Endothelial cell of umbilical vein (primary cell): ENCODE measurements around the gene SCYGR6. TPM values are rescaled to one million over a fixed set of nuclear protein-coding genes. Genes with fewer than 3 reads are reported as not detected.

Source experiments
- BruUV-seq: library from RNA; stranded (reverse); fragments of 400-500 nt; replicated peaks from 2 replicates; lab custom pipeline; 2021; lab: Mats Ljungman, UMichigan
- CTCF ChIA-PET: fragments of 300-600, 350-600 bp; sonication (Branson Sonifier 250); formaldehyde crosslinking; loops from one replicate; lab custom pipeline; 2021; ENCODE audit warnings: antibody characterized with exemption, inconsistent platforms; lab: Charles Lee
- POLR2A ChIA-PET: fragments of 300-600, 350-600 bp; sonication (Branson Sonifier 250); formaldehyde crosslinking; loops from one replicate; lab custom pipeline; 2021; ENCODE audit warnings: antibody characterized with exemption, inconsistent platforms; lab: Charles Lee
- DNase-seq: peaks from one replicate; pipeline ENCODE4 v3.0.0-alpha.2; 2011; ENCODE audit warnings: low read depth, low spot score
- FAIRE-seq: peaks from 2 replicates; lab custom pipeline; 2011; peaks lifted over from hg19 to GRCh38; lab: Jason Lieb, UNC
- H2AFZ ChIP-seq: 2 replicates; pipeline ENCODE4 v1.6.0; 2012; ENCODE audit warnings: low read depth, low read length, control low read depth, inconsistent platforms
- H3K27ac ChIP-seq: 2 replicates; pipeline ENCODE4 v1.5.1; 2011; ENCODE audit warnings: low read depth, mild to moderate bottlenecking, control low read depth, low read length, moderate library complexity; ENCODE audit not compliant: insufficient read depth
- H3K27me3 ChIP-seq, 2 experiments: 2 replicates each; pipeline versions ENCODE4 v1.6.0 to v1.6.1; 2011; ENCODE audit warnings: low read length in 2 of 2, mixed read lengths in 1 of 2; ENCODE audit not compliant: control insufficient read depth in 2 of 2, insufficient read depth in 2 of 2
- H3K36me3 ChIP-seq, 2 experiments: 2 replicates in 1 of 2; 3 replicates in 1 of 2; pipeline ENCODE4 v1.5.1; 2011; ENCODE audit warnings: low read length in 2 of 2, mild to moderate bottlenecking in 1 of 2, moderate library complexity in 1 of 2; ENCODE audit not compliant: control insufficient read depth in 2 of 2, insufficient read depth in 2 of 2; ENCODE audit errors: extremely low read depth in 1 of 2
- H3K4me1 ChIP-seq: 3 replicates; pipeline ENCODE4 v1.5.1; 2011; ENCODE audit warnings: mild to moderate bottlenecking, low read length; ENCODE audit not compliant: control insufficient read depth, insufficient read depth; ENCODE audit errors: extremely low read depth
- H3K4me2 ChIP-seq: 2 replicates; pipeline ENCODE4 v1.6.1; 2011; ENCODE audit warnings: low read length, control low read depth, mixed read lengths; ENCODE audit not compliant: insufficient read depth
- H3K4me3 ChIP-seq, 3 experiments: fragments of 200-600 bp in 1 of 3; sonication (generic), shearing (Covaris generic) in 1 of 3; replicated peaks in 1 of 3; 2 replicates each; pipeline ENCODE4 v1.5.1; 2011 to 2016; ENCODE audit warnings: control low read depth in 3 of 3, low read length in 3 of 3, mild to moderate bottlenecking in 2 of 3, inconsistent platforms in 1 of 3, low read depth in 1 of 3, moderate library complexity in 1 of 3; ENCODE audit not compliant: insufficient read depth in 1 of 3
- H3K79me2 ChIP-seq: 2 replicates; pipeline ENCODE4 v1.6.0; 2012; ENCODE audit warnings: low read length, inconsistent platforms; ENCODE audit not compliant: control insufficient read depth, insufficient read depth
- H3K9ac ChIP-seq: replicated peaks from 2 replicates; pipeline ENCODE3; 2011; ENCODE audit warnings: low read length, control low read depth; ENCODE audit not compliant: insufficient read depth; ENCODE audit errors: extremely low read depth
- H3K9me1 ChIP-seq: replicated peaks from 3 replicates; pipeline ENCODE4 v1.6.0; 2011; ENCODE audit warnings: mild to moderate bottlenecking, low read length; ENCODE audit not compliant: control insufficient read depth, insufficient read depth; ENCODE audit errors: extremely low read depth
- H3K9me3 ChIP-seq: replicated peaks from 2 replicates; pipeline ENCODE4 v1.5.1; 2012; ENCODE audit warnings: low read length, inconsistent platforms; ENCODE audit not compliant: control insufficient read depth, insufficient read depth
- H4K20me1 ChIP-seq: replicated peaks from 2 replicates; pipeline ENCODE3; 2011; ENCODE audit warnings: mild to moderate bottlenecking, low read length; ENCODE audit not compliant: control insufficient read depth, insufficient read depth; ENCODE audit errors: extremely low read depth
- EZH2 ChIP-seq: IDR thresholded peaks from 2 replicates; pipeline ENCODE4 v1.6.1; 2012; ENCODE audit warnings: borderline replicate concordance, low read depth, mild to moderate bottlenecking, moderate library complexity, low read length, inconsistent platforms; ENCODE audit not compliant: severe bottlenecking
- FOS ChIP-seq: IDR thresholded peaks from 2 replicates; pipeline ENCODE4 v1.6.1; 2011; ENCODE audit warnings: mild to moderate bottlenecking, low read length, moderate library complexity, borderline replicate concordance; ENCODE audit not compliant: insufficient read depth
- GATA2 ChIP-seq: IDR thresholded peaks from 2 replicates; pipeline ENCODE4 v1.7.0; 2011; ENCODE audit warnings: low read depth, mild to moderate bottlenecking, moderate library complexity, mixed read lengths, low read length; ENCODE audit not compliant: insufficient read length, insufficient read depth
- JUN ChIP-seq: IDR thresholded peaks from 2 replicates; pipeline ENCODE4 v1.6.1; 2011; ENCODE audit warnings: borderline replicate concordance, low read depth; ENCODE audit not compliant: insufficient read length, insufficient read depth
- MAX ChIP-seq: IDR thresholded peaks from 2 replicates; pipeline ENCODE4 v1.6.1; 2011; ENCODE audit not compliant: insufficient read depth, insufficient read length
- MYC ChIP-seq: IDR thresholded peaks from one replicate; pipeline ENCODE4 v1.6.1; 2011; ENCODE audit warnings: mild to moderate bottlenecking, low read depth, low read length
- POLR2A ChIP-seq: IDR thresholded peaks from 2 replicates; pipeline ENCODE4 v1.6.1; 2012; ENCODE audit warnings: low read depth, mild to moderate bottlenecking, control low read depth, low read length
- POLR2AphosphoS5 ChIP-seq: IDR thresholded peaks from 2 replicates; pipeline ENCODE4 v1.6.1; 2012; ENCODE audit warnings: low read depth, mild to moderate bottlenecking, control low read depth, low read length, moderate library complexity; ENCODE audit not compliant: insufficient read depth
- dilution Hi-C: fragments of 300-500 bp; cut with MboI; formaldehyde crosslinking; loops from one replicate; pipeline ENCODE4 v1.15.0; 2019; ENCODE audit warnings: low sequenced_read_pairs; ENCODE audit not compliant: extremely low pct_ligation_motif_present
- intact Hi-C: fragments of 100-400 bp; cut with micrococcal nuclease; formaldehyde crosslinking; loops from one replicate; pipeline ENCODE4 v1.10.0; 2022
- polyA plus RNA-seq, 4 experiments: library from polyadenylated mRNA; depleted of rRNA in 3 of 4; stranded (reverse) in 3 of 4; unstranded in 1 of 4; fragments of >200 nt; gene quantifications; 2 replicates each; pipeline versions ENCODE4 v1.2.1 to v1.2.3, GENCODE V29; 2011 to 2012; ENCODE audit warnings: missing spikeins in 1 of 4
- total RNA-seq: library from RNA; stranded (reverse); gene quantifications from 2 replicates; pipeline ENCODE4 v1.2.3, GENCODE V29; 2021
- TF ChIP-seq, protein P1 (sequence below), 2 donors: IDR thresholded peaks; 1 replicate in 1 of 2; 2 replicates in 1 of 2; pipeline ENCODE4 v1.5.1; 2011; ENCODE audit warnings: low read length in 2 of 2, mild to moderate bottlenecking in 2 of 2, moderate library complexity in 2 of 2, control low read depth in 1 of 2, inconsistent platforms in 1 of 2, low read depth in 1 of 2; ENCODE audit not compliant: insufficient read depth in 1 of 2; ENCODE audit errors: extremely low read depth in 1 of 2

Gene SCYGR6
- total and polyA plus RNA-seq, 2 donors (not counting 3 experiments of a cell fraction or from before 2014, with no cell fraction given): not detected

DNA sequence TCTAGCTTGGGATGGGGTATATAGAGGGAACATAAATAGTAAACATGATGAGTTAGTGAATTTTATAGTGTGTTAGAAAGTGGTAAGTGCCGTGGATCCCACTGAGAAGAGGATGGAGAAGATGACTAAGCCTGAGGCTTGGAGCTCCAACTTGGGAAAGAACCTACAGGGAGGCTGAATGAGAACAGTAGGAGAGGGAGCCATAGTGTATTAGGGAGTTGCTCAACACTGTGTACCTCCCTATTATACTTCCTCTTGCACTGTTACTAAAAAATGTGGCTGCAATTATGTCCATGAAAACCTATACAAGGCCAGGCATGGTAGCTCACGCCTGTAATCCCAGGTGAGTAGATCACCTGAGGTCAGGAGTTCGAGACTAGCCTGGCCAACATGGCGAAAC lies 3.9 kb downstream of the SCYGR6 start:
- H3K79me2 ChIP-seq: no peaks in the 10 kb centered on the region
- H3K36me3 ChIP-seq: no peaks in the 10 kb centered on the region
- H3K9me1 ChIP-seq: no peaks in the 10 kb centered on the region
- BruUV-seq: no TSS peak
- H3K9me3 ChIP-seq: no peaks in the 10 kb centered on the region
- no peaks in the 10 kb centered on the region for H4K20me1 ChIP-seq
- H2AFZ ChIP-seq: no peak overlapping the region
- H3K9ac ChIP-seq: no peak overlapping the region
- H3K27me3 ChIP-seq: peaks cover 0 to 2% of the 10 kb centered on the region in 2 experiments
- H3K4me3 ChIP-seq: no peak overlapping the region
- no peak overlapping the region for H3K27ac ChIP-seq
- CTCF ChIA-PET: interaction anchor here (0.7 to 1.0 kb wide), 2 partner anchors 45 to 62 kb away, joined by 3 to 5 read pairs; no protein-coding TSS in a partner anchor
- dilution Hi-C loops (no loop called here), intact Hi-C loops (no loop called here)
- DNase-seq: no peak
- no peak overlapping the region for H3K4me2 ChIP-seq
- FAIRE-seq: no peak
- POLR2A ChIA-PET: no interaction called here
- TF ChIP-seq MYC (no peak), POLR2AphosphoS5 (no peak), EZH2 (no peak), MAX (no peak), POLR2A (no peak)
- H3K4me1 ChIP-seq: no peaks in the 10 kb centered on the region

DNA sequence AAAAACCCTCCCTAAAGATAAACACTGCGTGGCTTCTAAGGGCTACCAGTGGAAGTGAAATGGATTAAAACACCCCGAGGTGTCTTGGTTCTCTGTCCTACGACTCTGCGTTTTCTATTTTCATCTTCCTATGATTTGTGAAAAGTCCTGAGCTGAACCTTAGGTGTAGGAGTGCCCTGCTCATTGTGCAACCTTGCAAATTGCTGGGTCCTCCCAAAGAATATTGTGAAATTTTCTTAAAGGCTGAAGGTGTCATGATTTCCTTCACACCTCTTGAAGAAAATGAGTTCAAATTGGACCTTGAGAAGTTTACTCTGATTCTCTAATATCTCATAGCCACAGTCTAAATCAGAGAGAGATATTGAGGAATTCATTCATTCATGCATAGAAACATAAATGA lies 4.9 kb downstream of the SCYGR6 start:
- TF ChIP-seq FOS (no peak), EZH2 (no peak), JUN (no peak), POLR2AphosphoS5 (no peak), MAX (no peak), POLR2A (no peak), GATA2 (no peak), MYC (no peak)
- TF ChIP-seq, protein P1, sequence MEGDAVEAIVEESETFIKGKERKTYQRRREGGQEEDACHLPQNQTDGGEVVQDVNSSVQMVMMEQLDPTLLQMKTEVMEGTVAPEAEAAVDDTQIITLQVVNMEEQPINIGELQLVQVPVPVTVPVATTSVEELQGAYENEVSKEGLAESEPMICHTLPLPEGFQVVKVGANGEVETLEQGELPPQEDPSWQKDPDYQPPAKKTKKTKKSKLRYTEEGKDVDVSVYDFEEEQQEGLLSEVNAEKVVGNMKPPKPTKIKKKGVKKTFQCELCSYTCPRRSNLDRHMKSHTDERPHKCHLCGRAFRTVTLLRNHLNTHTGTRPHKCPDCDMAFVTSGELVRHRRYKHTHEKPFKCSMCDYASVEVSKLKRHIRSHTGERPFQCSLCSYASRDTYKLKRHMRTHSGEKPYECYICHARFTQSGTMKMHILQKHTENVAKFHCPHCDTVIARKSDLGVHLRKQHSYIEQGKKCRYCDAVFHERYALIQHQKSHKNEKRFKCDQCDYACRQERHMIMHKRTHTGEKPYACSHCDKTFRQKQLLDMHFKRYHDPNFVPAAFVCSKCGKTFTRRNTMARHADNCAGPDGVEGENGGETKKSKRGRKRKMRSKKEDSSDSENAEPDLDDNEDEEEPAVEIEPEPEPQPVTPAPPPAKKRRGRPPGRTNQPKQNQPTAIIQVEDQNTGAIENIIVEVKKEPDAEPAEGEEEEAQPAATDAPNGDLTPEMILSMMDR (IDR thresholded peaks at IDR 0.05; ENCODE audit: extremely low read depth in 1 of 2, insufficient read depth in 1 of 2, low read depth in 1 of 2, low read length in 2 of 2): no peak
- BruUV-seq: no TSS peak

More for the DNA sequence above, 4.9 kb downstream of the SCYGR6 start:
- Histone ChIP-seq H3K9ac (no peak overlapping the region), H3K79me2 (no peaks in the 10 kb centered on the region), H3K27ac (no peak overlapping the region), H3K9me1 (no peaks in the 10 kb centered on the region), H3K4me2 (no peak overlapping the region), H3K9me3 (no peaks in the 10 kb centered on the region), H3K4me3 (no peak overlapping the region), H3K27me3 (peaks cover 0 to 2% of the 10 kb centered on the region in 2 experiments), H4K20me1 (no peaks in the 10 kb centered on the region), H3K4me1 (no peaks in the 10 kb centered on the region), H2AFZ (no peak overlapping the region), H3K36me3 (no peaks in the 10 kb centered on the region)
- dilution Hi-C loops: no loop called here
- DNase-seq (no peak), FAIRE-seq (no peak)
- POLR2A ChIA-PET: no interaction called here
- intact Hi-C loops: no loop called here
- CTCF ChIA-PET: no interaction called here
